ENCODE results near the gene CBX8.

DNA sequence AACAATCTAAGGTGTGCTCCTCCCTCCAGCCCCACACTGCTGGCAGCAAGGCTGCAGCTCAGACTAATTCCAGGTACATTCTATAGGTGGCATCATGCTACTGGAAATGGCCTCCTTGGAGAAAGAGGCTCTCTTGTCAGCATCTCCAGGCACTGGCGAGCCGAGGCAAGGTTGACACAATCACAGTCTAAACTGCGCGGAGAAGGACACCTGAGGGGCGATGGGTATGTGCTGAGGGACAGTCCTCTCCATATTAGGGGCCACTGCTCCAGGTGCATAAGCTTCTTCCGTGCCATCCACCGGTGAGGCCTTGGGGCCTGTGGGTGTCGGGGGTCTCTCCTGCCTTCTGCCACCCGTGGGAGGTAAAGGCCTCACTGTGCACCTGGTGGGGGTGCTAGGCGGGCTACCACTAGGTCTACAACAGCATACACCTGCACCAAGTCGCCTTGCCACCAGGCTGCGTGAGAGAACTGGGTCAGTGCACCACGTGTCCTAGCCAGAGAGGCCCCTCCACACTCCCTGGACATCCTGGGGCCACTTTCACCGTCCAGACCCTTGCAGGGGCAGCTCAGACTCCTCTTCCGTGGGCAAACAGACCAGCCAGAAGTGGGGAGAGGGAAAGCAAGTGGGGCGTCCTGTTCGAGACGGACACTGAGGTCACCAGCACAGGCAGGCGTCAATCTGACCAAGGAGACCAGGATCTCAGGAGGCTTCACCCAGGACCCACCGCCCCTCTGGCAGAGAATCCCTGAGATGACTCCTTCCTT lies 12.1 kb upstream of the CBX8 start:
- TF ChIP-seq NFE2L2 (IDR thresholded peaks at IDR 0.05; ENCODE audit: low read length) (no peak), NRL (CRISPR knock-in tag; IDR thresholded peaks at IDR 0.05; ENCODE audit: borderline replicate concordance) (no peak), NCOA5 (CRISPR knock-in tag; IDR thresholded peaks at IDR 0.05) (no peak)
- TF ChIP-seq, protein P1, sequence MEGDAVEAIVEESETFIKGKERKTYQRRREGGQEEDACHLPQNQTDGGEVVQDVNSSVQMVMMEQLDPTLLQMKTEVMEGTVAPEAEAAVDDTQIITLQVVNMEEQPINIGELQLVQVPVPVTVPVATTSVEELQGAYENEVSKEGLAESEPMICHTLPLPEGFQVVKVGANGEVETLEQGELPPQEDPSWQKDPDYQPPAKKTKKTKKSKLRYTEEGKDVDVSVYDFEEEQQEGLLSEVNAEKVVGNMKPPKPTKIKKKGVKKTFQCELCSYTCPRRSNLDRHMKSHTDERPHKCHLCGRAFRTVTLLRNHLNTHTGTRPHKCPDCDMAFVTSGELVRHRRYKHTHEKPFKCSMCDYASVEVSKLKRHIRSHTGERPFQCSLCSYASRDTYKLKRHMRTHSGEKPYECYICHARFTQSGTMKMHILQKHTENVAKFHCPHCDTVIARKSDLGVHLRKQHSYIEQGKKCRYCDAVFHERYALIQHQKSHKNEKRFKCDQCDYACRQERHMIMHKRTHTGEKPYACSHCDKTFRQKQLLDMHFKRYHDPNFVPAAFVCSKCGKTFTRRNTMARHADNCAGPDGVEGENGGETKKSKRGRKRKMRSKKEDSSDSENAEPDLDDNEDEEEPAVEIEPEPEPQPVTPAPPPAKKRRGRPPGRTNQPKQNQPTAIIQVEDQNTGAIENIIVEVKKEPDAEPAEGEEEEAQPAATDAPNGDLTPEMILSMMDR (CRISPR knock-in tag; IDR thresholded peaks at IDR 0.05), result peak; percentile 91

Data from HepG2 (cell line).